Activated B cell treated with CpG ODN at 0.5 μM for 24 hours (primary cell): Measurements from ENCODE around the gene OR8J1. TPM values are rescaled to one million over a fixed set of nuclear protein-coding genes. Genes with fewer than 3 reads are reported as not detected.

ENCODE experiments used
- ATAC-seq: fragments of 200-7000 bp; cut with Tn5 transposase; one replicate; pipeline ENCODE4 v1.10.0; 2021; ENCODE audit warnings: low read depth, mild to moderate bottlenecking, moderate library complexity
- CTCF ChIA-PET: fragments of 350-600 bp; sonication (Branson Sonifier 250); formaldehyde crosslinking; loops from one replicate; lab custom pipeline; 2021; ENCODE audit warnings: antibody characterized with exemption; lab: Charles Lee
- POLR2A ChIA-PET: fragments of 350-600 bp; sonication (Branson Sonifier 250); formaldehyde crosslinking; loops from one replicate; lab custom pipeline; 2021; ENCODE audit warnings: antibody characterized with exemption; lab: Charles Lee
- DNase-seq: peaks from one replicate; pipeline ENCODE4 v3.0.0; 2022
- H3K27ac Mint-ChIP-seq: one replicate; pipeline ENCODE4 v1.8.0; 2020; ENCODE audit warnings: mixed read lengths
- H3K27me3 Mint-ChIP-seq: one replicate; pipeline ENCODE4 v1.8.0; 2021; ENCODE audit warnings: mixed read lengths
- H3K36me3 Mint-ChIP-seq: one replicate; pipeline ENCODE4 v1.8.0; 2021; ENCODE audit warnings: low read depth, mixed read lengths
- H3K4me1 Mint-ChIP-seq: one replicate; pipeline ENCODE4 v1.8.0; 2021; ENCODE audit warnings: mixed read lengths
- H3K4me3 Mint-ChIP-seq: one replicate; pipeline ENCODE4 v1.8.0; 2020; ENCODE audit warnings: mild to moderate bottlenecking, mixed read lengths
- H3K9me3 Mint-ChIP-seq: one replicate; pipeline ENCODE4 v1.8.0; 2020; ENCODE audit warnings: mixed read lengths
- CTCF ChIP-seq: fragments of 200-600 bp; IDR thresholded peaks from one replicate; pipeline ENCODE4 v1.8.0; 2022; ENCODE audit warnings: antibody characterized with exemption, mild to moderate bottlenecking
- intact Hi-C: fragments of 100-400 bp; cut with micrococcal nuclease; formaldehyde crosslinking; loops from one replicate; pipeline ENCODE4 v1.15.1; 2024
- total RNA-seq: library from RNA; stranded (reverse); gene quantifications from 2 replicates; pipeline ENCODE4 v1.2.3, GENCODE V29; 2022

The OR8J1 gene
- total RNA-seq, 1 donor from 2014 or later: not detected

- Mint-ChIP-seq H3K9me3 (peaks cover 27% of the 10 kb centered on the region), H3K4me1 (no peaks in the 10 kb centered on the region), H3K27ac (no peak overlapping the region), H3K36me3 (no peaks in the 10 kb centered on the region), H3K4me3 (no peak overlapping the region), H3K27me3 (no peaks in the 10 kb centered on the region)
- intact Hi-C loops: no loop called here
- DNase-seq (no peak), ATAC-seq (no peak)
- ChIA-PET POLR2A (no interaction called here), CTCF (no interaction called here)
- TF ChIP-seq CTCF: no peak
These were observed 13.8 kb upstream of the OR8J1 start for GRCh38 chr11:56340289-56340688.

GRCh38 chr11:56345739-56346138 lies 8.4 kb upstream of the OR8J1 start, which contains the start of gene OR8K1:
TSS of gene OR8K1 (plus strand) at chr11:56346039. CDS start at chr11:56346039, 0 bp downstream.
- no peak within 1 kb of the TSS for H3K4me3 Mint-ChIP-seq
- ChIA-PET CTCF (no interaction called here), POLR2A (no interaction called here)
- no peaks in the 10 kb centered on the region for H3K36me3 Mint-ChIP-seq
- H3K4me1 Mint-ChIP-seq: no peaks in the 10 kb centered on the region
- TF ChIP-seq CTCF: no peak
- peaks cover 8% of the 10 kb centered on the region for H3K9me3 Mint-ChIP-seq
- H3K27ac Mint-ChIP-seq: no peak within 1 kb of the TSS
- no peak for ATAC-seq
- intact Hi-C loops: no loop called here
- DNase-seq: no peak
- H3K27me3 Mint-ChIP-seq: no peaks in the 10 kb centered on the region

GRCh38 chr11:56375324-56375723 lies 21.2 kb downstream of the OR8J1 start, which contains the start of gene OR8U1:
TSS of gene OR8U1 (plus strand) at chr11:56375624. CDS start at chr11:56375624, 0 bp downstream.
- no peak within 1 kb of the TSS for H3K27ac Mint-ChIP-seq
- peaks cover 11% of the 10 kb centered on the region for H3K9me3 Mint-ChIP-seq
- CTCF ChIA-PET: no interaction called here
- H3K27me3 Mint-ChIP-seq: no peaks in the 10 kb centered on the region
- H3K36me3 Mint-ChIP-seq: no peaks in the 10 kb centered on the region
- intact Hi-C loops: no loop called here
- TF ChIP-seq CTCF: no peak
- H3K4me3 Mint-ChIP-seq: no peak within 1 kb of the TSS
- DNase-seq (no peak), ATAC-seq (no peak)
- POLR2A ChIA-PET: no interaction called here
- no peaks in the 10 kb centered on the region for H3K4me1 Mint-ChIP-seq

- no peak overlapping the region for H3K4me3 Mint-ChIP-seq
- H3K27ac Mint-ChIP-seq: no peak overlapping the region
- no peak for ATAC-seq
- H3K4me1 Mint-ChIP-seq: no peaks in the 10 kb centered on the region
- H3K9me3 Mint-ChIP-seq: peaks cover 14% of the 10 kb centered on the region
- DNase-seq: no peak
- POLR2A ChIA-PET: no interaction called here
- no peaks in the 10 kb centered on the region for H3K36me3 Mint-ChIP-seq
- intact Hi-C loops: no loop called here
- H3K27me3 Mint-ChIP-seq: no peaks in the 10 kb centered on the region
- CTCF ChIA-PET: no interaction called here
- no peak for TF ChIP-seq CTCF
These were observed 26.0 kb downstream of the OR8J1 start for GRCh38 chr11:56380120-56380519.

- intact Hi-C loops: no loop called here
- no peak for DNase-seq
- CTCF ChIA-PET: no interaction called here
- Mint-ChIP-seq H3K27ac (no peak overlapping the region), H3K36me3 (no peaks in the 10 kb centered on the region), H3K9me3 (peaks cover 11% of the 10 kb centered on the region), H3K4me3 (no peak overlapping the region), H3K27me3 (no peaks in the 10 kb centered on the region), H3K4me1 (no peaks in the 10 kb centered on the region)
- no peak for ATAC-seq
- TF ChIP-seq CTCF: no peak
- POLR2A ChIA-PET: no interaction called here
These were observed 40.3 kb downstream of the OR8J1 start for GRCh38 chr11:56394381-56394780.
